Astrocyte (in vitro differentiated cells and primary cell): Measurements from ENCODE around the gene SIAE. TPM values are rescaled to one million over a fixed set of nuclear protein-coding genes. Genes with fewer than 3 reads are reported as not detected.
A peak's percentile ranks its signal among the peaks of the same experiment; 100 is the strongest.

Experiments used
- DNase-seq: peaks from one replicate; pipeline ENCODE4 v3.0.0-alpha.2; 2010; ENCODE audit warnings: low read depth
- FAIRE-seq: peaks from 2 replicates; lab custom pipeline; 2011; peaks lifted over from hg19 to GRCh38; lab: Jason Lieb, UNC
- H2AFZ ChIP-seq: 2 replicates; pipeline ENCODE4 v1.6.0; 2012; ENCODE audit warnings: low read depth, low read length, inconsistent platforms
- H3K27ac ChIP-seq: 2 replicates; pipeline ENCODE4 v1.5.1; 2011; ENCODE audit warnings: low read depth, low read length, inconsistent platforms
- H3K27me3 ChIP-seq: 2 replicates; pipeline ENCODE4 v1.6.0; 2011; ENCODE audit warnings: low read length, inconsistent platforms; ENCODE audit not compliant: insufficient read depth
- H3K36me3 ChIP-seq: 2 replicates; pipeline ENCODE4 v1.5.1; 2011; ENCODE audit warnings: low read length, inconsistent platforms; ENCODE audit not compliant: insufficient read depth
- H3K4me1 ChIP-seq: 2 replicates; pipeline ENCODE4 v1.5.1; 2011; ENCODE audit warnings: low read length, inconsistent platforms; ENCODE audit not compliant: insufficient read depth
- H3K4me2 ChIP-seq: 2 replicates; pipeline ENCODE4 v1.6.0; 2012; ENCODE audit warnings: low read length, inconsistent platforms
- H3K4me3 ChIP-seq: 2 replicates; pipeline ENCODE4 v1.5.1; 2011; ENCODE audit warnings: low read depth, mild to moderate bottlenecking, low read length, inconsistent platforms; ENCODE audit not compliant: insufficient read depth
- H3K79me2 ChIP-seq: 2 replicates; pipeline ENCODE4 v1.6.0; 2012; ENCODE audit warnings: mild to moderate bottlenecking, low read length, inconsistent platforms; ENCODE audit not compliant: insufficient read depth
- H3K9ac ChIP-seq: 2 replicates; pipeline ENCODE4 v1.6.0; 2012; ENCODE audit warnings: mild to moderate bottlenecking, low read length, inconsistent platforms
- H3K9me3 ChIP-seq: 2 replicates; pipeline ENCODE4 v1.5.1; 2012; ENCODE audit warnings: low read depth, mild to moderate bottlenecking, low read length, inconsistent platforms; ENCODE audit not compliant: insufficient read depth
- H4K20me1 ChIP-seq: 2 replicates; pipeline ENCODE4 v1.6.0; 2012; ENCODE audit warnings: low read length, inconsistent platforms; ENCODE audit not compliant: insufficient read depth
- H3K27ac Mint-ChIP-seq: one replicate; pipeline ENCODE4 v1.8.0; 2021; ENCODE audit warnings: mild to moderate bottlenecking, mixed read lengths; ENCODE audit not compliant: unreplicated experiment
- H3K27me3 Mint-ChIP-seq: one replicate; pipeline ENCODE4 v1.8.0; 2021; ENCODE audit warnings: low read depth, mixed read lengths; ENCODE audit not compliant: unreplicated experiment
- H3K36me3 Mint-ChIP-seq: one replicate; pipeline ENCODE4 v1.8.0; 2021; ENCODE audit warnings: low read depth, mixed read lengths; ENCODE audit not compliant: unreplicated experiment
- H3K4me1 Mint-ChIP-seq: one replicate; pipeline ENCODE4 v1.8.0; 2021; ENCODE audit warnings: low read depth, mixed read lengths; ENCODE audit not compliant: unreplicated experiment
- H3K4me3 Mint-ChIP-seq: one replicate; pipeline ENCODE4 v1.8.0; 2021; ENCODE audit warnings: mild to moderate bottlenecking, moderate library complexity, mixed read lengths; ENCODE audit not compliant: unreplicated experiment
- H3K9me3 Mint-ChIP-seq: one replicate; pipeline ENCODE4 v1.8.0; 2021; ENCODE audit warnings: mild to moderate bottlenecking, mixed read lengths; ENCODE audit not compliant: unreplicated experiment
- EZH2 ChIP-seq: IDR thresholded peaks from 2 replicates; pipeline ENCODE4 v1.6.1; 2012; ENCODE audit warnings: mild to moderate bottlenecking, low read length, inconsistent platforms; ENCODE audit not compliant: insufficient read depth
- total RNA-seq: library from RNA; stranded (reverse); gene quantifications from 2 replicates; pipeline ENCODE4 v1.2.1, GENCODE V29; 2021
- TF ChIP-seq, protein P1 (sequence below): IDR thresholded peaks from 2 replicates; pipeline ENCODE4 v1.5.1; 2011; ENCODE audit warnings: low read depth, mild to moderate bottlenecking, inconsistent platforms, low read length, moderate library complexity; ENCODE audit not compliant: insufficient read depth

The SIAE gene
- total RNA-seq, 1 donor from 2014 or later, result 15.4 TPM

DNA sequence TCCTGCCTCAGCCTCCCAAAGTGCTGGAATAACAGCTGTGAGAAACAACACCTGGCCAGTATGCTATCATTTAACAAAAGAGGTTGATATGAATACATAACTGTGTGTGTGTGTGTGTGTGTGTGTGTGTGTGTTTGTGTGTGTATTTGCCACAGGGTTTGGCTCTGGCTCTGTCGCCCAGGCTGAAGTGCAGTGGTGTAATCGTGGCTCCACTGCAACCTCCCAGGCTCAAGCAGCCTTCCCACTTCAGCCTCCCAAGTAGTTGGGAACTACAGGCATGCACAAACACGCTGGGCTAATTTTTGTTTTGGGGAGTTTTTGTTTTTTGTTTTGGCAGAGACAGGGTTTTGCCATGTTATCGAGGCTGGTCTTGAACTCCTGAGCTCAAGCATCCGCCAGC, 4.9 kb upstream of the SIAE start:
- Histone ChIP-seq H3K36me3 (no peaks in the 10 kb centered on the region), H3K4me2 (no peak overlapping the region), H3K9me3 (no peaks in the 10 kb centered on the region), H4K20me1 (no peaks in the 10 kb centered on the region), H2AFZ (no peak overlapping the region), H3K79me2 (no peaks in the 10 kb centered on the region), H3K9ac (no peak overlapping the region), H3K27ac (no peak overlapping the region), H3K4me3 (no peak overlapping the region), H3K27me3 (no peaks in the 10 kb centered on the region), H3K4me1 (no peaks in the 10 kb centered on the region)
- no peak for FAIRE-seq
- H3K36me3 Mint-ChIP-seq, result peaks cover 7% of the 10 kb centered on the region
- peaks cover 7% of the 10 kb centered on the region for H3K9me3 Mint-ChIP-seq
- H3K4me3 Mint-ChIP-seq, result no peak overlapping the region
- TF ChIP-seq EZH2, result no peak
- TF ChIP-seq, protein P1, sequence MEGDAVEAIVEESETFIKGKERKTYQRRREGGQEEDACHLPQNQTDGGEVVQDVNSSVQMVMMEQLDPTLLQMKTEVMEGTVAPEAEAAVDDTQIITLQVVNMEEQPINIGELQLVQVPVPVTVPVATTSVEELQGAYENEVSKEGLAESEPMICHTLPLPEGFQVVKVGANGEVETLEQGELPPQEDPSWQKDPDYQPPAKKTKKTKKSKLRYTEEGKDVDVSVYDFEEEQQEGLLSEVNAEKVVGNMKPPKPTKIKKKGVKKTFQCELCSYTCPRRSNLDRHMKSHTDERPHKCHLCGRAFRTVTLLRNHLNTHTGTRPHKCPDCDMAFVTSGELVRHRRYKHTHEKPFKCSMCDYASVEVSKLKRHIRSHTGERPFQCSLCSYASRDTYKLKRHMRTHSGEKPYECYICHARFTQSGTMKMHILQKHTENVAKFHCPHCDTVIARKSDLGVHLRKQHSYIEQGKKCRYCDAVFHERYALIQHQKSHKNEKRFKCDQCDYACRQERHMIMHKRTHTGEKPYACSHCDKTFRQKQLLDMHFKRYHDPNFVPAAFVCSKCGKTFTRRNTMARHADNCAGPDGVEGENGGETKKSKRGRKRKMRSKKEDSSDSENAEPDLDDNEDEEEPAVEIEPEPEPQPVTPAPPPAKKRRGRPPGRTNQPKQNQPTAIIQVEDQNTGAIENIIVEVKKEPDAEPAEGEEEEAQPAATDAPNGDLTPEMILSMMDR, result no peak
- DNase-seq, result no peak
- no peaks in the 10 kb centered on the region for H3K4me1 Mint-ChIP-seq
- no peak overlapping the region for H3K27ac Mint-ChIP-seq
- H3K27me3 Mint-ChIP-seq, result no peaks in the 10 kb centered on the region

DNA sequence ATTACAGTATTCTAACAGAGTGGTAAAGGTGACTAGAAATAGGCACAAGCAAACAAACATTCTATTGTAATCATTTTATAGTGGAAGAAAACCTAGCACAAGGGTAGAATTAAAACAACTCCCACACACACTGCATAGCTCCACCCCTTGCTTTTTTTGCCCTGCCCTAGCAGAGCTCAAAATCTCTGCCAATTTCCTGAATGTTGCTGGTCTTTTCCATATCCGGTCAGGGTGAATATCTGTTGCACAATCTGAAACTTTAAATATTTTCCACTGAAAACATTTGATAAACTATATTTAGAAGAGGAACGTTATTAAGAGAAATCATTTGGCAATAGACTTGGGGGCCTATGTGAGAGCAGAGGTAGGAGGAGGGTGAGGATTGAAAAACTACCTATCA, 2.8 kb upstream of the SIAE start:
- no peaks in the 10 kb centered on the region for H3K9me3 ChIP-seq
- H3K9me3 Mint-ChIP-seq, result no peaks in the 10 kb centered on the region
- H3K27ac Mint-ChIP-seq, result no peak overlapping the region
- H4K20me1 ChIP-seq, result no peaks in the 10 kb centered on the region
- no peaks in the 10 kb centered on the region for H3K27me3 ChIP-seq
- H3K9ac ChIP-seq, result no peak overlapping the region
- no peaks in the 10 kb centered on the region for H3K36me3 Mint-ChIP-seq
- H2AFZ ChIP-seq, result no peak overlapping the region
- DNase-seq (peak; percentile 23), FAIRE-seq (no peak)
- peaks cover 4% of the 10 kb centered on the region for H3K4me1 Mint-ChIP-seq
- TF ChIP-seq, protein P1, result no peak
- TF ChIP-seq EZH2, result no peak
- H3K4me3 Mint-ChIP-seq, result no peak overlapping the region
- H3K27me3 Mint-ChIP-seq, result no peaks in the 10 kb centered on the region
- no peak overlapping the region for H3K4me2 ChIP-seq
- H3K4me1 ChIP-seq, result peaks cover 5% of the 10 kb centered on the region
- no peak overlapping the region for H3K4me3 ChIP-seq
- H3K79me2 ChIP-seq, result no peaks in the 10 kb centered on the region
- H3K36me3 ChIP-seq, result no peaks in the 10 kb centered on the region
- H3K27ac ChIP-seq, result no peak overlapping the region

DNA sequence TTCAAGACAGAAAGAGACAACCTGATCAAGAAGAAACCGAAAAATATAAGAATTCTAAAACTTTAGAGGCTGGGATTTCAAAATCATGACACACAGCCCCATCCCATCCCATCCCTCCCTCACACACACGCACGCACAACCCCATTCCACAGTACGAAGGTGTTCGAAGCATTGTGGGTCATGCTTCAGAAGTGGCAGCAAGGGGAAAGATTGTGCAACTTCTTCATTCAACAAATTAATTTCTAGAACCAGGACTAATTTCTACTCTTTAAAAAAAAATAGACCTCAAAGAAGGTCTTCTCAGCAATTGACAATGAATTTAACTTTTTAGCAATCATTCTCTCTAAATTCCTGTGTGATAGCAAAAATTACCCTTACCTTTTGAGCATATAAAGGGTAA, 1.0 kb upstream of the SIAE start:
- peak overlapping the region; percentile 90 for H3K4me3 Mint-ChIP-seq
- Histone ChIP-seq H3K9ac (peak overlapping the region; percentile 84), H3K36me3 (no peaks in the 10 kb centered on the region), H3K27ac (peak overlapping the region; percentile 81), H3K9me3 (no peaks in the 10 kb centered on the region), H3K4me2 (peak overlapping the region; percentile 95), H4K20me1 (no peaks in the 10 kb centered on the region), H2AFZ (peak overlapping the region; percentile 82), H3K79me2 (no peaks in the 10 kb centered on the region), H3K4me1 (peaks cover 5% of the 10 kb centered on the region), H3K4me3 (peak overlapping the region; percentile 67), H3K27me3 (no peaks in the 10 kb centered on the region)
- H3K9me3 Mint-ChIP-seq, result no peaks in the 10 kb centered on the region
- TF ChIP-seq, protein P1, result no peak
- no peak for TF ChIP-seq EZH2
- no peaks in the 10 kb centered on the region for H3K36me3 Mint-ChIP-seq
- H3K4me1 Mint-ChIP-seq, result peaks cover 8% of the 10 kb centered on the region
- H3K27ac Mint-ChIP-seq, result peak overlapping the region; percentile 98
- DNase-seq (no peak), FAIRE-seq (no peak)
- no peaks in the 10 kb centered on the region for H3K27me3 Mint-ChIP-seq
